HG02970 (cell line): ENCODE measurements around the gene ABHD14A.

ENCODE experiments used
- ATAC-seq: cut with Tn5 transposase; IDR thresholded peaks from one replicate; pipeline ENCODE4 v1.9.1; 2021; ENCODE audit warnings: mild to moderate bottlenecking, moderate library complexity, moderate number of reproducible peaks; ENCODE audit not compliant: unreplicated experiment, low FRiP score

The ABHD14A gene

GRCh38 chr3:52013802-52014598 lies 39.1 kb downstream of the ABHD14A start:
- ATAC-seq = no peak

GRCh38 chr3:52014613-52015012 lies 39.7 kb downstream of the ABHD14A start:
- no peak for ATAC-seq

DNA sequence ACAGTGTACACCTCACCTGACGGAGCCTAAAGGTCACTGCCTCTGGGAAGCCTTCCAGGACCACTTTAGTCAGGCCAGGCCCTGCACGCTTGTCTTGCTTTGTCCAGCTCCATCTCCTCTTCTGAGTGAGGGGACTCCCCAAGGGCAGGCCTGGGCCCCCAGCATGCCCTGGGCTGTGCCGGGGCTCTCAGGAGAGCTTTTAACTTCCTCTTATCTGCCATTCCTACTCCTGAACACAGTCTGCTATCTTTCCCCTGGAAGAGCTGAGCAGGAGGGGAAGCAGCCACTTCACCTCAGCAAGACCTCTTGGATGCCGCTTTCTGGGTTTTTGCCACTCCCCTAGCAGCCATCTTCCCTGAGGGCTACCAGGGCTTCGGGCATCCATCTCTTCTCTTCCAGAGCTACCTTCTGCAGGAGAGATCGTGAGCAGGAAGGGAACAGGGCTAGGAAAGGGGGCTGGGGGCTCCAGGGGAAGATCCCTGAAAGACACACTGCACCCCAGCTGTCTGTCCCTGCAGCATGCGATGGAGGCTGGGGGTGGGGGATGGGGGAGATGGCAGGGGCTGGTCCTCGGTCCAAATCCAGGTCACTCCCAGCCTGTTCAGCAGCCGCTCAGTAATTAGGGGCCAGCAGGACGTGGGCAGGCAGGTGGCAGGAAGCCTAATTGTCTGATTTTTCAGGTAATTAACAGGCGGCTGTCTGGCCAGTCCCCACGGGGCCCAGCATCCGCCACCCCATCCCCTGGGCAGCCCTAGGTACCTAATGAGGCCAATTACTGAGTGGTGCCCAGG lies 40.8 kb downstream of the ABHD14A start:
- ATAC-seq = no peak

- ATAC-seq = no peak
Measured at GRCh38 chr3:52017586-52017985, 42.7 kb downstream of the ABHD14A start.

- ATAC-seq = no peak
Measured at GRCh38 chr3:52018319-52019000, 43.6 kb downstream of the ABHD14A start.

DNA sequence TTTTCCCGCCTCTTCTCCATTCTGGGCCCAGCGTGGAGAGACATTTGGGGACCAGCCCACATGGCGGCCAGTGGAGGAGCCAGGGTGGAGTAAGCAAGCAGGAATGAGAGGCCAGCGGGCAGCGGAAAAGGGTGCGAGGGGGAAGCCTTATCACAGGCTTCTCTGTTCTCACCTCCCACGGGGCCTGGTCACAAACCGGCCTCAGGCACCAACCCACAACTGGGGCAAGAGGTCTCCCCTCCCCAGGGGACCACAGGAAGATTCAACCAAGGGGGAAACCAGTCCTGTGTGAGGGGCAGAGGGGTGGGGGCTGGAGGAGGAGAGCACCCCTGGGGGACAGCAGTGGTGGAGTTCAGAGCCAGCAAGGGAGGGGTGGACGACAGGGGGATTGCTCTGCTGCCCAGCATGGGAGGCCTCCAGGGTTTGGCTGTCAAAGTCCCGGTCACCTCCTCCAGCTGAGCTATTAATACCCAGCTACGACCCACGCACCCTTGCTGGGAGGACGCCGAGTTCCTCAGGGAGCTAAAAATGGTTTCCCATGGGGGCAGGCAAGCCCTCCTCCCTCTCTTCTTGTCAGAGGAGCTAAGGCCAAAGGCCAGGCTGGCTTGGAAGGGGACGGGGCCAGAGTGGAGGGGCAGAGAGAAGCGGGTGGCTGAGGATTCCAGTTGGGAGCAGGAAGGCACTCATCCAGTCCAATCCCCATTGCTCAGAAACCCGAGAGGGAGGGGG lies 44.7 kb downstream of the ABHD14A start:
- ATAC-seq = no peak

- ATAC-seq = no peak
Measured at GRCh38 chr3:52020796-52021195, 45.9 kb downstream of the ABHD14A start.

GRCh38 chr3:52021489-52022268 lies 46.8 kb downstream of the ABHD14A start:
- no peak for ATAC-seq

DNA sequence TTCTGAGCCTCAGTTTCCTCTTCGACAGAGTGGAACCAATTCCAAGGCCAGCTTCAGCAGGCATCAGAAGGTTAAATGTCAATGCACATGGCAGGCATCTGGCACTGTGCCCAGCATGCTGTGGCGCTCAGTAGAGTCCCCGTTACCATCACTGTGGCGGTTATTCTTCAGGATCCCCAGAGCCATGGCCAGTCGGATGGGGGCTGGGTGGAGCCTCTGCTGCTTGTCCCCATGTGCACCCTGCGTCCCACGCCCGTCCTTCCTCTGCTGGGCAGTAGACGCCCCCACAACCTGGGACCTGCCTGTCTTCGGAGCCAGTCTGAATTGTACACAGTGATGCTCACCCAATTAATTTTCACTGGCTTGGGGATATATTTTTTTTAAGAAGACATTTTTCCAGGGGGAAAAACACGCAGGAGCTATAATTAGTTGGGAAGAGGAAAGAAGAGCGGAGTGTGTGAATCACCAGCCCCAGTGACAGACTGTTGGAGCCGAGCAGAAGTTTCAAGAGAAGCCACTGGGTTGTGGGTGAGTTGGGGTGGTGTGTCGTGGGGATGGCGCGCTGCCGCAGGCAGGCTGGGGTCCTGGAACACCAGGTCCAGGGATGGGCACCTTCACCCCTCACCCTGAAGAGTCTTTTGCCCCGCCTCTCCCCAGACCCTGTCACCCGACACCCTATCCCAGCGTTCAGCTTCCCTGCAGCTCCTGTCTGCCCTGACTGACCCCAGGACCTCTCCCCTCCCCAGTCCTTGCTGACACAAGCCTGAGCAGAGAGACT lies 47.6 kb downstream of the ABHD14A start:
- no peak for ATAC-seq

DNA sequence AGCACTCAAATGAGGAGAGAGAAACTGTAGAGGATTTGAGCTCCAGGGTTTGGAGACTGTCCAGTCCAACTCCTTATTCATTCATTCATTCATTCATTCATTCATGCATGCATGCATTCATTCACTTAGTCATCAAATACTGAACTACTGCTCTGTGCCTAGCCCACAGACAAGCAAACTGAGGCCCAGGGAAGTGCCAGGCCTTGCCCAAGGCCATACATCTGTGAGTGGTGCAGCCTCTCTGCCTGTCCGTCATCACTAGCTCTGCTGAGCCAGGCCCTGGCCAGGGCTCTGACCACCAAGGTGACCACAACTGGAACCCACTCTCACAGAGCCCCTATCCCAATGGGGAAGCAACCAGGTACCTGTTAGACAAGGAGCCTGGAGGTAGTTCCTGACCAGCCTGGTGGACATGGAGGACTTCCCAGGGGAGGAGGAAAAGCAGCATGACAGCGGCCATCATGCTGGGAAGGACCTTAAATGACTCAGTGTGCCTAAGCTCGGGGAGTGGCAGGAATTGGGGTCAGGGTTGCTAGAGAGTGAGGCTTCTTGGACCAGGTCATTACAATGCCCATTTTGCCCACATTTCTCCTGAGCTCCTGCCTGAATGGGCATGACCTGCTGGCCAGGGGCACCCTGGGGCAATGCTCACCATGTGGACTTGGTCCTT lies 48.4 kb downstream of the ABHD14A start:
- no peak for ATAC-seq

DNA sequence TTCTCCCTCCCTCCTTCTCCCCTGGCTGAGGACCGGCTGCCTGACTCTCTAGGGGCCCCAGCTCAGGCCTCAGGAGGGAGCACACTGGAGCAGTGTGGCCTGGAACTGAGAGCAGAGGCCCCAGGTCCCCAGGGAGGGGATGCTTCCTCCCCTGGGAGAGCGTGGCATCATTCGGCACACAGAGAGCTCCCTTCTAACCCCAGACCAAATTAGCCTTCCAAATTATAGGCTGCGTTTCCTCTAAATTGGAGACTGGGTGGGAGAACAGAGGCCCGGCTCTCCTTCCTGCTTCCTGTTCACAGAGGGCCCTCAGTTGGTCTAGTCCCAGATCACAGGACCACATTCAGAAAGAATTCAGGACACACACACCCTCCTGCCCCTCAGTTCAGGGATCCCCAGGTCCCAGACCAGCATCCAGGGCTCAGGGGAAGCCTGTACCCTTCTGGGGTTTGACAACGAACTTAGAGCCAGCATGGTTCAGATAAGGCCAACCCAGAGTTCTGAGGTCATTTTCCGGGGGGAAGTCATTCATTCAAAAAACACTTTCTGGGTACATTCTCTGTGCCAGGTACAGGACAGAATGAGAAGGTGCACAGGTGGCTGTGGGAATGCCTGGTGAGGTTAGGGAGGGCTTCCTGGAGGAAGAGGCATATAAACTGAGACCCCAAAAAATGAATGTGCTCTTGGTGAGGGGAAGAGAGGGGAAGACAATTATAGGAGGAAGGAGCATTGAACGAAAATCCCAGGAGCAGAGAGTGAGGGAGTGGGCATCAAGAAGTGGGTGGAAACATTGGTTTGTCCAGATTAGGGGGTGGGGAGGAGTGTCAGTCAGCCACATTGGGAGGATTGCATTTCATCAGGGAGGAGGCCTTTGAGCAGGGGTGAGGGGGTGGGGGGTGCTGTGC lies 49.2 kb downstream of the ABHD14A start:
- ATAC-seq = no peak

DNA sequence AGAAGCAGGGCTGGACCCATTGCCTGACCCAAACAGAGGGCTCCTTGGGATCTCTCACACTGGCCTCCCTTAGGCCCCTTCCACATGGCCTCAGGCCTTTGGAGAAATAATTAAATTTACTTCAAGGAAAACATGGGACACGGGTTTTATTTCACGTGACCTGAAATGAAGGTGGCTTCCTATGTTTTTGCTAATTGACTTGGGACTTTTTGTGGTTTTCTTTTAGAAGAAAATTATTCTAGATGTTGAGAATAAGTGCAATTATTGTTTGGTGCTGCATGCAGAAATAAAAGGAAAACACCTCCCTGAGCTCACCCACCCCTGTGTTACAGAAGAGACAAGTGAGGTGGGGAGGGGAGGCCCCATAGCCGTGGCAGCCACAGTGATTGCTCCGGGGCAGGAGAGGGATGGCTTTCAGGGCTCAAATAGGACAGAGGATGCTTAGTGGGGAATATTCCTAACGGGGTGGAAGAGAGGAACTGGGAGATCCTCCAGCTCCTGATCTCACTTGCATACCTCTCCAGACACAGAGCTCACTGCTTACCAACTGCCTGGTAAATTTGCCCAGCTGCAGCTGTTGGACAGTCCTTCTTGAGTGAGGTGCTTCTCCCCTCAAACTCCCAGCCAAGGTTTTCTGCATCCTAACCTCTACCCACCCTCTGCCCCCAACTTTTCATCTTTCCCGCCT lies 50.0 kb downstream of the ABHD14A start:
- no peak for ATAC-seq

- ATAC-seq = no peak
Measured at GRCh38 chr3:52025453-52025852, 50.6 kb downstream of the ABHD14A start.

DNA sequence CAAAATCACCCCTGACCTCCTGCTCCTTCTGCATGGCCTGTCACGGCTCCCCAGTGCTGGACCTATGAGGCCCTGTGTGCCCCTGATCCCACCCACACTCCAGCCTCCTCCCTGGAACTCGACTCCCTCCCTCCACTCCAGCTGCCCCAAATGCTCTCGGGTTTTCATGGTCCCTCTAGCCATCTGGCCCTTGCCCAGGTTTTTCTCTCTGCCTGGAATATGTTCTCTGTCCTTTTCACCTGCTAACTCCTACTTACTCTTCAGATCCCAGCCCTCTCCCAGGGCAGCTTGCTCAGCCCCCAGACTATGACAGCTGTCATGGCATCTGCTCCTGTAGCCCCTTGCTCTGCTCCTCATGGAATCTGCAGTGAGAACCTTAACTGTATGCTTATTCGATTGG lies 51.2 kb downstream of the ABHD14A start:
- ATAC-seq = no peak

DNA sequence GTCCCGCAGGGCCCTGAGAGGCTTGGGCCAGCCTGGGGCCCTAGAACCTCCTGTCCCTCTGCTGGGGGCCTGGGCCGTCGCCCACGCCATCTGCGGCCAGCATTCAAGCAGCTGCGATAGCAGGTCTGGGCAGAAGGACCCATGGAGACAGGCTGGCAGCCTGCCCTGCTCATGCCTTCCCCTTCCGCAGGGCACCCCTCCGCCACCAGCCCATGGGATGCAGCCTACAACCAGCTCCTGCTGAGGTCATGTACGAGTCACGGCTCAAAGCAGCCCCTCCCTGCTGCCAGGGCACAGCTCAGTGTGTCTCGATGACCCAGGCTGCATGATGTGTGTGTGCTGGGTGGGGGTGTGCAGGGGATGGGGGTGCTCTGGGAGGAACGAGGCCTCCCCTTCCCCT lies 53.7 kb downstream of the ABHD14A start:
- no peak for ATAC-seq

GRCh38 chr3:52029053-52029452 lies 54.2 kb downstream of the ABHD14A start:
- no peak for ATAC-seq

- ATAC-seq = no peak
Measured at GRCh38 chr3:52029535-52029934, 54.7 kb downstream of the ABHD14A start.
